ENCODE measurements around the gene CPEB1.

DNA sequence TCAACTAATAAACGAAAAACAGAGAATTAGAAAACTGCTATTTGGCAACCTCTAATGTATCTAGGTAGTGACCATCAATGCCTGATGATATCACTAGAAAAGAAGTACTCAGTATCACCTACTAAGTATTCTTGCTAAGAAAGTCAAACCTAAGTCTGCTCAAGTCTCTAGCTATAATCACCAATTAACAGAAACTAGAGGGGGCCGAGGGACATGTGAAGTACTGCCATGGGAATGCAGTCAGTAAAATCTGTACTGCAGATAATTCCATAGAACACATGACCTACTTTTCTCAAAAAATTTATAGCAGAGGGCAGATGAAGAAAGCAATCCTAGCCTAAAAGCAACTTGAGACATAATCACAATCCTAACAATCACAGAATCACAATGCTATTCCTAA is 51.4 kb downstream of the CPEB1 start:
- TF ChIP-seq POLR2A (IDR thresholded peaks at IDR 0.05; ENCODE audit: low read length) (no peak), GATA1 (IDR thresholded peaks at IDR 0.05; ENCODE audit: low read depth, low read length) (no peak)

Data from erythroblast (primary cell).